ENCODE results near the gene ARL11.

The ARL11 gene

DNA sequence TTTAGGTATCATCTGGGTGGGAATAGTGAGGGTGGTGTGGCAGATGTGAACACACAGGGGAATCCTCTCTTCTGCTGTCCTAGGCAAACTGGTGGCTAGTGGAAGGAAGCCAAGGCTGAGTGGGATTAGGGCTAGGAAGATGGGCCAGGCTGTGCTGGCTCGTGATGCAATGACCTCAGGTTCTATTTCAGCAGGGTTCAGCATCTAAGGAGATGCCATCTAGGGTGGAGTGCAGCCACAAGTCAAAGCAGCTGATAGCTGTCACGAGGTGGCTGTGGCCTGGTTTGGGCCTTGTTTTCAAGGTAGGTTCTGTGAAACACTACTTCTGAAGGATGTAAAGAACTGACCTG, 21.6 kb downstream of the ARL11 start:
- DNase-seq, result no peak

GRCh38 chr13:49651570-49652354, 23.5 kb downstream of the ARL11 start:
- no peak for DNase-seq

DNA sequence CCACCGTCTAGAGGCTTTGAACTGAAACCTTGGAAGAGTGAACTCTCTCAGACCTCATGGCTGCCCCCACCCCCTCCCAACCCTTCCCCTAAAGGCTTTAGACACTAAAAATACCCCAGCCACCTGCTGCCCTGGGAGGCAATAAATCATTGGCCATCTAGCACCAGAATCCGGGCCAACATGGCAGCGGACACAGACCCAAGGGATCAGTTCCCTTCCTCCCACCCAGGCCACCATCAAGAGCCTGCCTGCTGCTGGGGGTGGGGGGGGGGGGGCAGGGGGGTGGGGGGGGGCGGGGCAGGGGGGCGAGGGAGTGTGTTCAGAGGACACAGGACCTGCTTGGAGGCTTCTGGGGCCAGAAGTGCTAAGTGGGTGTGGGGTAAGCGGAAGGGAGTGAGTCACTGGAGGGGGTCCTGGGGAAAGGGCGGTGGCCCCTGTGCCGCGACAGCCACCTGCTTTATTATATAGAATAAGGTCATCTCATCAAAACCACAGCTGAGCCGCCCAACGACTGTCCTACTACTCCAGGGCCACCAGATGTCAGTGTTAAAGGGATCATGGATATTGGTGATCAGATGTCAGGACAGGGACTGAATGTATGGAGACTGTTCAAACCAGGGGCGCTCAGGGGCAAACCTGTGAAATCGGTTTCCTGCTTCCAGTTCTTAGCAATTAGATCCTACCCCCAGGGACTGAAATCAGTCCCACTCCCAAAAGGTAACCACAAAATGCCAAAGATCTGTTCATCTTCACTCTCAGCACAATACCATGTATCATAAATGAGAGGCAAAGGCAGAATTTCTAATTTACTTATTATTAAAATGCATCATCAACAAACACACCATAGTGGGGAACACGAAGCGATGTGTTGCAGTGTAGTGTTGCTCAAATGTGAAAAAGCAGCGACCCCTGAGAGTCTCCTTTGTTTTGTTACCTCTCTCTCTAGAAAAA, 24.3 kb downstream of the ARL11 start:
- DNase-seq, result peak; percentile 78

GRCh38 chr13:49653478-49653877, 25.2 kb downstream of the ARL11 start:
- DNase-seq, result no peak

DNA sequence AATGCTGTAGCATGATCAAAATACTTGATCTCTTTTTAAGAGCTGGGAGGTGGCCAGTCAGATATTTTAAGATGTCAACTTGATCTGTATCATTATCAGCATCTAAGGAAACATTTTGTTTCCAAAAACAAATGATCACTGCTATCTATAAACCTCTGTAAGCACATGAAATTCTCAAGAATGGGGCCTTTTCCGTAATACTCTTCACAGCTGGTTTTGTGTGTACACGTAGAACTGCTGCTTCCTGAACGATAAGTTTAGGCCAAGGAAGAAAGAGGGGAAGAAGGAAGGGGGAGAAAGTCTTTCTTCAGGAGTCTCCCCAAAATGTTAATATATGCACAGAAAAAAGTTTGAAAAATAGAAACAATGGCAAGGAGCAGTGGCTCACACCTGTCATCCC, 25.7 kb downstream of the ARL11 start:
- DNase-seq, result no peak

- no peak for DNase-seq
Observed at GRCh38 chr13:49655906-49656305, 27.6 kb downstream of the ARL11 start.

DNA sequence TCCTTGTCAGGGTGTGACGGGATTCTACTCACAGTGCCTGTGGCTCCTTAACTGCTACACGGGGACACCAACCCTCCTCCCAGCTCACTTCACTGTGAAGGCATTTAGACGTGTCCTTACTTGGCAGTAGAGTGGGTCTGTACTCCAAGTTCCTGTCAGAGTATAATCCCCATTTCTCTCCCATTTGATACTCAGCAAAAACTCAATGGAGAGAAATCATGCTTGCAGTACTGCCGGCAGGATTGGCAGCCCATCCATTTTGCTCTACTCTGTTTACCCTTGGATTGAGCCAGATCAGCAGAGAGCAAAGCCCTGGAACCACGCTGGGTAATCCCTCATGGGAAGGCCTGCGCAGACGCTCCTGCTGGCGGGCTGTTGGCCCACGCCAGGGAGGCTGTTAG, 28.9 kb downstream of the ARL11 start:
- DNase-seq, result no peak

GRCh38 chr13:49664606-49665005, 36.3 kb downstream of the ARL11 start:
- DNase-seq, result no peak

GRCh38 chr13:49667773-49668172, 39.5 kb downstream of the ARL11 start:
- no peak for DNase-seq

DNA sequence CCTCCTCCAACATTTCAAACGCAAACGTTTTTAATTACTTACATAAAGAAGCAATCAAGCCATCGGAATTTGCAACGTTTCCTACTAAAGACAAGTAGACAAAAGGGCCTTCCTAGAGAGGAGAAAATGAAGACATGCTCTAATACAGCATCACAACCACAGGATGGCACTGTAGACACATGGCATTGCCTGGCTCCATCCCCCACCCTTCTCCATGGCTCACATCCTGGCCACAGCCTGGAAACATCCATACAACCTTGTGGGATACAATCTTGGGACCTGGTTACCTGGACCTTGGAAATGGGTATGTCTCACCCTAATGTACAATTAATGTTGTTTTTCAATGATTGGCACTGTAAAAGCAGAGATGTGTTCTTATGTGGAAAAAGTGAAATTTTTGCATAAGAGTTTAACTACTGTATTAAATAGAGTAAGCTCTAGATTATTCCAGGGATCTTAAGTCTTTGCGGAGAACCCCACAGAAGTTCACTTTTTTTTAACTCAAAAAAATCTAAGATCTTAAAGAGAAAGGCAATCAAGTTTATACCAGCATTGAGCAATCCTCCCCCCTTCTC, 41.5 kb downstream of the ARL11 start:
- DNase-seq, result peak; percentile 62

DNA sequence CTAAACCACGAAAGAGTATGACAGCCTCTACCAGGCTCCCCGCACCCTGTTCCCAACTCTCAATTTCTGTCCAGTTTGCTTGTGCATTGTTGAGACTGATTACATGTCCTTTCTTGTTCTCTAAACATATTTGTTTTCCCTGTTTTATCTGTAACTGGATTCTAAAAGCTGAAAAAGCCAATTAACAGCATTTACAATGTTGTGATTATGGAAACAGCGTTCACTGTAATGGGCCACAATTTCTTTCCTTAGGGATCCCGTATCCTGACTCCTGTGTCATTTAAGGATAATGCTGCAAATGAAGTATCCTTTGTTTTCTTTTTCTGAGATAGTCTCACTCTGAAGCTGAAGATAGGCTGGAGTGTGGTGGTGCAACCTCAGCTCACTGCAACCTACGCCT, 42.5 kb downstream of the ARL11 start:
- DNase-seq, result no peak

DNA sequence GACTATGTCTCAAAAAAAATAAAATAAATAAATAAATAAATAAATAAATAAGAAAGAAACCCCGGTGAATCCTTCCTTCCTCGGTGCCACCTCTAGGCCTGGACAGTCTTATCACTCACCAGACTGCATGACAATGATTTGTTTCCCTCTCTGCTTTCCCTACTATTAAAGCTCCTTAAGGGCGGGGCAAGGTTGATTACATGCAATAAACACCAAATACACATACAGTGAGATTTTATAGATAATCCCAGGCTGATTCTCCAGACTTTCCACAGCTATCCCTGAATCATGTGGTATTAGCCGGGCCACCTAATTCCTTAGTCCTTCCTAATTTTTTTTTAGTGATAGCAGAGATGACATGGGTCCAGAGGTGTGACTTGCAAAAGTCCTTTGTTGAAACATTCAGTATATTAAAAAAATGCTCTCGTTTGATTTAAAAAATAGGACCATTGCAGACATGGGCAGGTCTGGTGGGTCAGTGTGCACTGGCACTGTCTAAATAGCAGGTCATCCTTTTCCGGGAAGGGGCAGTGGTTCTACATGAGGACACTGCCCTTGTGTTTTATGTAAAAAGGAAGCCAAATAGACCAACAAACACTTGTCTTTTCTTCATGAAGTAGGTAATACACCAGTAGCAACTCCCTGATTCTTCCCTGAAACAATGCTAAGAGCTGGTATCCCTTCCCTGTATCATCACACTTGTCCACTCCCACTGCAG, 48.4 kb downstream of the ARL11 start:
- DNase-seq, result no peak

- DNase-seq, result no peak
Observed at GRCh38 chr13:49678191-49678914, 50.0 kb downstream of the ARL11 start.

GRCh38 chr13:49679246-49679645, 50.9 kb downstream of the ARL11 start:
- DNase-seq, result peak; percentile 32

GRCh38 chr13:49681842-49682435, 53.6 kb downstream of the ARL11 start:
- DNase-seq, result no peak
